ENCODE data around the gene BRIX1.

Gene BRIX1, protein sequence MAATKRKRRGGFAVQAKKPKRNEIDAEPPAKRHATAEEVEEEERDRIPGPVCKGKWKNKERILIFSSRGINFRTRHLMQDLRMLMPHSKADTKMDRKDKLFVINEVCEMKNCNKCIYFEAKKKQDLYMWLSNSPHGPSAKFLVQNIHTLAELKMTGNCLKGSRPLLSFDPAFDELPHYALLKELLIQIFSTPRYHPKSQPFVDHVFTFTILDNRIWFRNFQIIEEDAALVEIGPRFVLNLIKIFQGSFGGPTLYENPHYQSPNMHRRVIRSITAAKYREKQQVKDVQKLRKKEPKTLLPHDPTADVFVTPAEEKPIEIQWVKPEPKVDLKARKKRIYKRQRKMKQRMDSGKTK

DNA sequence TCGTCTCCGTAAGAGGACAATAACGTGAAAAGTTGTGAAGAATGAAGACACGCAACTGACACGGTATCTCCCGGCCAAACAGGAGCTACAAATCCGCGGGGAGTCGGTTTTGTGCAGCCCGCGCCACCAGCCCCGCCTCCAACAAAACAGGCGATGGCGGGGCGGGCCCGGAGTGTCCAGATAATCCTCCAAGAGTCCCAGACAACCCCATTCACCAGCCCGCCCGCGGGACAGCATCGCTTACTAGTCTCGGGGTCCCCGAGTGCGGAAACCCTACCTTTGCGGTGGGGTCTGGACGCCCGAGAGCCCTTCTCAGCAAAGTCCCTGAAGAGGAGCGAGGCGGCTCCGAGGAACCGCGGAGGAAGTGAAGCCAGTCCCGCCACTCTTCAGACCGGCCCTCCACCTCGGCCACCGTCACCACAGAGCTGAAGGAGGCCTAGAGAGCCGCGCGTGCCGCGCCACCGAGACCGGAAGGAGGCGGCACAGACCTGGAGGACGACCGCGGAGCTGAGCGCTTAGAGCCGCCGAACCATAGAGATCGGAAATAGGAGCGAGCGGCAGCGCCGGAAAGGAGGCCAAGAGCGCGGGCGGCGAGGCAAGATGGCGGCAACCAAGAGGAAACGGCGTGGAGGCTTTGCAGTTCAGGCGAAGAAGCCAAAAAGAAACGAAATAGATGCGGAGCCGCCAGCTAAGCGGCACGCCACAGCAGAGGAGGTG is at the start of gene BRIX1, which contains the start of gene RAD1:
Gene BRIX1 (plus strand): TSS at position 573 of the 717 bp plus-strand sequence. CDS start 28 bp downstream, at position 601.
Gene RAD1 (minus strand): TSS at position 366 of the 717 bp plus-strand sequence. CDS start 612 bp downstream, outside the sequence.
- peak; percentile 96 for DNase-seq

DNA sequence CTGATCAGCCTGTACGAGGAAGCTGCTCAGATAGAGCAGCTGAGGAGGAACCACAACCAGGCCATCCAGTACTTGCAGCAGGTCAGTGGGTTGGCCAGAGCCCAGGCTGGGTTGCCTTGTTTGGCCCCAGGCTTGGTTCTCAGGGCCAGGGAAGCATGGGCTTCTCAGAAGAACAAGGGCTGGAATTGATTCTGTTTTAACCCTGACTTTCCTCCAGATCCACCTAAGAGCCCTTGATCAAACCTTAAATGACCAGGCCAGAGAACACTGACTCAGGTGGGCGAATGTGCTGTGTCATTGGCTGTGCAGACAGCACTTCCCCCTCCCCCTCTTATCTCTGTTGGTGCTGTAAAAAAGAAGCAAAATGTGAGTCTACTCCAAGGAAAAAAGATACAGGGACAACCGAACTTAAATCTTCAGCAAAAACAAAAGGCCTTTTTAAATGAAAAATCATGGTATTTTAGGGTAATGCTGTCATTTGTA is 48.5 kb upstream of the BRIX1 start:
- DNase-seq = no peak

DNA sequence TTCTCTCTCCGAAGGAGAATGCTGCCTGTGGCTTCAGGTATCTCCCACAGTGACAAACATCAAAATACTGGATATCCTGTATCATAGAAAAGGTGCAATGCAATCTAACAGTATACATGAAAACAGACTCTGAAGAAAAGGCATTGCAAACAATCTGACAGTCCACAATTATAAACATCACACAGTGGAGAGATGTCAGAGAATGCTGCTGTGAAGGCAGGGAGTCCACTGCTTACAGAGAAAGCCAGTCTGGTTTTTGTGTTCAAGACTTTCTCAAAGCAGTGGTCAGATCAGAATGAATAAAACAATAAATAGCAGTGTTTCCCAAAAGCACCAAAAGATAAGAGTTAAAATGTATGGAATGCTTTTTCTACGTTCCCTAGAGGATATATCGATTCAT is 47.9 kb upstream of the BRIX1 start:
- DNase-seq = no peak

DNA sequence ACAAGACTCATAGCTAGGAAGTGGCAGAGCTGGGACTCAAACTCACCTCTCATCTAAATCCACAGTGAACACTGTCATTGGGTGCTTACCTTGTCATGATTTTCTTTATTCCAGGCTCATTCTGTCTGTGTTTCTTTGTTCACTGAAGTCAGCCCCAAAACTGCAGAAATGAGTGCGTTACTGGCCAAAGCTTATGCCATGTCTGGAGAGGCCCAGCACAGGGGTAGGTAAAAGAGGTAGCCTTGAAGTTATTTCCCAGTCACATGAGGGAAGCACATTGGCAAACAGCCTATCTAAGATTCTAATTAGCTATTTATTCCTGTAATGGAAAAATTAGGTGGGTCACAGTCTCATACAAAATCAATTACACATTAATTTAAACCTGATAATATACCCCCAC is 46.7 kb upstream of the BRIX1 start:
- DNase-seq = no peak

DNA sequence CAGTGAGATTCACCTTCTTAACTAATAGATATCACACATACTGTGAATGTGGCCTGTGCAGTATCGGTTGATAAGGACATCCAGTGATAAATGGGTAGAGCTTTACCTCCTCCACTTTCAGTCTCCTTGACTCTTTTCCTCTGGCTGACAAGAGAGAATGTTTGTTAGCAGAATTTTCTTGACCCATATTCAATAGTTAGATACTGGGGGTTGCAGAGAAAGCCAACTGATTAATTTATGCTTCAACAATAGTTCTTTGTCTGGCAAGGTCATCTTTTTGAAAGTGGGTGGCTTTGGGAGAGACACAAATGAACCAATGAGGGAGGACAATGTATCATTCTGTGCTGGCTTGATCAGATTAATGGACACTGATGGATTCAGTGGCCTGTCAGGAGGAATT is 46.3 kb upstream of the BRIX1 start:
- DNase-seq = no peak

DNA sequence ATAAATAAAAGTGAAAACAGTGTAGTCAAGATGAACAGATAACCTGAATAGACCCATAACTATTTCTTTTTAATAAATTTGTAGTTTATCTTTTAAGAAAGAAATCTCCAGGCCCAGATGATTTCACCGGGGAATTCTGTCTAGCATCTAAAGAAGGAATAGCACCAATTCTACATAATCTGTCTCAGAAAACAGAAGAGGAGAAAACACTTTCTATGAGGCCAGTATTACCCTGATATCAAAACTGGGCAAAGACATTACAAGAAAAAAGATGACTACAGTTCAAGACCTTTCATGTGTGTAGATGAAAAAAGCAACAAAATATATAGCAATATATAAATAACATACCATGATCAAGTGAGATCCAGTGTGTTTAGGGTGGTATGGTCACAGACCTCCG is 45.1 kb upstream of the BRIX1 start:
- no peak for DNase-seq

DNA sequence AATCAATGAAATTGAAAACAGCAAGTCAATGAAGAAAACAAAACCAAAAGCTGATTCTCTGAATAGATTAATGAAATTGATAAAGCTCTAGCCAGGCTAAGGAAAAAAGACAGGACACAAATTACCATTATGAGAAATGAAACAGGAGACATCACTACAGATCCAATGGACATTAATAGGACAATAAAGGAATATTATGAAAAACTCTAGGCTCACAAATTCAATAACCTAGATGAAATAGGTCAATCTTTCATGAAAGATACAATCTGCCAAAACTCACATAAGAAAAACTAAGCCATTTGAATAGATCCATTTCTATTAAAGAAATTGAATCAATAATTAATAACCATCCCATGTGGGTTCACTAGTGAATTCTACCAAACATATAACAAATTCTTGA is 39.2 kb upstream of the BRIX1 start:
- no peak for DNase-seq

DNA sequence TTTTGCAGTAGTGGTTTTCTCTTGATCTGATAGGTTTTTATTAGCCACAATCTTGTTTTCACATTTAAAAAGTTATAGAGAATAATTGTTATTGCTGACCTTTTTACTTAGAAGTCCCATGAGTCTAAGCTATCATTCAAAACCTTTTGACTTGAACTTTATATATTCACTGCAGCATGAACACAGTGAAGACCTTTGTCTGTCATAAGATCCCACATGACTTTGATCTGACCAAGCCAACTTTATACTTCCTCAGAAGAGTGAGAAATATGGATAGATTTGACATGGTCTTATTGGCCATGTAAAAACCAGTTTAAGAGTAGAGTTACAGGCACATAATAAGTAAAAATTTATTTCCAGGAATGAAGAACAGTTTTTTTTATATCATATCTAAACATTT is 34.3 kb upstream of the BRIX1 start:
- no peak for DNase-seq

DNA sequence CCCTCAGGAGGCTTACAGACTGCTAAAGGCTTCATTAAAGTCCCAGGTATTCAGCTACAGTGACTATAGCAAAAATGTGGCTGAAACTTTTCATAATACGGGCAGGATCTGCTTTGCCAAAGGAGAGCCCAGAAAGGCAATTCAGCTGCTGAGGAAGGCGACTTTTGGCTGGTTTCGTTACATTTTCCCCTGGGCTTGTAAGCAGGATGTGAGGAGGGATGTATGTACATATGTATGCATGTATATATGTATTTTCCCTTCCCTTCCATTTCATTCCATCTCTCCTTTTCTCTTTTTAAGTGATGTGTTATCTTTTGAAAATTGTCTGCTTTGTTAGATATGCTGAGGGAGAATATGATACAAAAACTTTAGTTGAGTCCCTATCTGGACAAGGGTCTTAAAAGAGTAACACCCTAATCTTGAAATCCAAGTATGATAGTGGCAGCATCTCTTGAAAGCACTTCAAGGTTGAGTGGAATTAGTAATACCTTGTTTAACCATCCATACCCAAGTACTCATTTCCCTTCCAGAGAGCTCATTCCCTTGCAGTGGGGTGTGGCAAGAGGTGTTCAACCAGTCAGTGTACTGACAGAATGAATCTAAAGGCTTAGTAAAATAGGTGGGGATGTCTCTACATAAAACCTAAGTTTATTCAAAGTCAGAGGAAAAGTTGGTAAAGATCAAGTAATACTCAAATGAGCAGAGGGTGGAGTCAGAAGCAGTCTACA is 29.0 kb upstream of the BRIX1 start:
- no peak for DNase-seq

DNA sequence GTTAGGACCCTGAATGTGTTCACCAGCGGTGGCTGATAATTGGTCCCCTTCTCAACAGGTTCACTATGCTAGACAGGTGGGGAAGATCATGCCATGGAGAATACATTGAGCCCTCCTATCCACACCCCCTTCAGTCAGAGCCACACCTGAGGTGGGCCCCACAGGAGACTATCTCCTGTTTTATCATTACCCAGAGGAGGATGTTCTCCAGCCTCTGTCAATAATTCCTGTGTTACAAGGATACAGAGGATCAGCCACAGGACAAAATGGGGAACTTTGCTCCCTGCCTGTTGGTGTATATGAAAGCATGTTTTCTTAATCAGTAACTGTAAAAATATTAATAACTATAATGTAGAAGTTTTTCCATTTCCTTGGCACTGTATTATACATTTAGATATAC is 26.1 kb upstream of the BRIX1 start:
- no peak for DNase-seq

DNA sequence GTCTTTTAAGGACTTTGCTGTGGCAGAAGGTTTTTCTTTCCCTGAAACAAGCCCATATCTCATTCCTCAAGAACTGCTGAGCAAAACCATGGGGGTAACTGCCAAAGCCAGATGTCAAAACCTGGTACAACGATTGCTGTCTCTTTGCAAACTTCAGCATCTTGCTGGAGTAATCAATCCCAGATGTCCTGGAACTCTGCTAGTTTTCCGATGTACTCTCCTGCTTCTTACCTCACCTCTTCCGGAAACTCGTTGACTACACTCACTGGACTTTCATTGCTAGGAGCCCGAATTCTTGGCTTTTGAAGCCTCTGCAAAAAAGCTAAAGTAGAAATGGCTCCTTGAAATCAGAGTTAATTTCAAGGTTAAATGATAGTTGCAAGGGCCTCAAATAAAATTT is 23.5 kb upstream of the BRIX1 start:
- DNase-seq = no peak

DNA sequence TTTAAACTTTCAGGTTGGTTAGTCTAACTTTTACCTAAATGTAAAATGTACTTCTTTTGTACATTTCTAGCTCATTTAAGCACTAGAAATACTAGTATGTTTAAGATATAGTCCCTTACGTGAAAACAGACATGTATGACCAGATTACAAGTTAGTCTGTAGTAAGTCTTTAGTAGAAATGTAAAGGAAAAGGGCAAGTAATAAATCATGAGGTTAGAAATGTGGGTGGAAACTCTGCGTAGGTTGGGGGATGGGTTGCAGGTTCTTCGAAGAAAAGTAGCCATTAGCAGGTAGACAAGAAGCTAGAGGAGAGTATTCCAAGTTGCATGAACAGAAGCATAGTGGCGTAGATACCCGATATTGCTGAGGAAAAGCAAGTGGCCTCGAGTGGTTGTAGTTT is 23.1 kb upstream of the BRIX1 start:
- no peak for DNase-seq

DNA sequence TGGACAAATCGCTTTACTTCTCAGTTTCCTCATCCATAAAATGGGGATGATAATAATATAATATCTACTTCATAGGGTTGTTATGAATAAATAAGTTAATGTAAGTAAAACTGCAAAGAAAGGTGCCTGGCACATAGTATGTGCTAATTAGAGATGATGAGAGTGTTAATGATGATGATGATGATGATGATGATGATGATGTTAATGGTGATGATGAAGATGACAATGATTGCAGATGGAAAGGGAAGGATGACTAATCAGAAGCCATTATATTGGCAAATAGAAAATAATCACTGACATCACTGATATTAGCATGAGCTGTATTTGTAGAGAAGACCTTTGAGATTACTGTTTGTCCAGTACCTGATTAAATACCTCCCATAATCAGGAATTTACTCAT is 20.8 kb upstream of the BRIX1 start:
- no peak for DNase-seq

DNA sequence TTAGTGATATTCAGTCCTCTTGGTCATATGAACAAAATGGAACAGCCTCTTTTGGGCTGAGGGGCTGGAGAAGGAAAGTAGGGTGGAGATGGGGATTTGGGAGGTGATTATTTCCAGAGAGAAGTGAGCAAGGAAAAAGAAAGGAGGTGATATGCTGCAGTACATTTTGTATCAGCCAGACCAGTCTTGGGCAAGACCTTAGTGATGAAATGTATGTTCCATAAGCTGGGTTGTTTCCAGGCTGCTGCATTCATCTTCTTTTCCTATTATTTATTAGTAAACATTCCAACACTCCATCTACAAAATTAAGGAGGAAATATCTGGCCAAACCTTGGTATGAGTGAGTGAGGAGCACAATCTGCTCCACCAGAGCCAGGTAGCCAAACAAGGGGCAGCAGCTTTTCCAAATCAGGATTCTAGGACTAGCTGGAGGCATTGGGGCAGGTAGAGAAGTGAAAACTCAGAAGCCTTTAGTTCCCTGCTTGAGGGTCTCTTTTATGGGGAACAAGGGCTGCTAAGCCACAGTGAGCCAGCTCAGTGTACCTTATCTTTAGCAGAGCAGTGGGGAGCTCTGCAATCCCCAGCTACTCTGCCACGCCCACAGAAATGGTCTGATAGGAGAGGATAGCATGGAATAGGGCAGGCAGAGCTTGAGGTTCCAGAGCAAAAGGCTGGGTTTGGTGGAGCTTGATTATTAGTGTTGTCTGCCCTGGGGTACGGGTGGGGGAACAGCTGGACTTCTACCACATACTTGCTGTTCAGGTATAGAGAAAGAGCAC is 19.7 kb upstream of the BRIX1 start:
- no peak for DNase-seq

DNA sequence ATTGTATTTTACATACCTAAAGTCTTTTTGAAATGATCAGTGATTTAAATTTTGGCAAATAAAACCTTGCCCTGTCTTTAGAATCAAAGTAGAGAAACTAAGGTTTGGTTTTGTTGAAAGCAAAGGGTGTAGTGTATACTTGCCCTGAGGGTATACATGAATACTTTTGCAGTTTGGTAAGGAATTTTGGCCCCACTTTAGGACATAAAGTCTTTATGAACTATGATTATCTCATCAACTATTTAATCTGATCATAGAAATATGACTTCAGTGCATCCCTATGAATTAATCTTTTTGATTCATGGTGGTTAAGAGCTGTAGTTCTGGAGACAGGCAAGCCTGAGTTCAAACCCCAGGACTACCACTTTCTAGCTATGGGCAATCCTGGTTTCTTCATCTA is 17.9 kb upstream of the BRIX1 start:
- DNase-seq = no peak

DNA sequence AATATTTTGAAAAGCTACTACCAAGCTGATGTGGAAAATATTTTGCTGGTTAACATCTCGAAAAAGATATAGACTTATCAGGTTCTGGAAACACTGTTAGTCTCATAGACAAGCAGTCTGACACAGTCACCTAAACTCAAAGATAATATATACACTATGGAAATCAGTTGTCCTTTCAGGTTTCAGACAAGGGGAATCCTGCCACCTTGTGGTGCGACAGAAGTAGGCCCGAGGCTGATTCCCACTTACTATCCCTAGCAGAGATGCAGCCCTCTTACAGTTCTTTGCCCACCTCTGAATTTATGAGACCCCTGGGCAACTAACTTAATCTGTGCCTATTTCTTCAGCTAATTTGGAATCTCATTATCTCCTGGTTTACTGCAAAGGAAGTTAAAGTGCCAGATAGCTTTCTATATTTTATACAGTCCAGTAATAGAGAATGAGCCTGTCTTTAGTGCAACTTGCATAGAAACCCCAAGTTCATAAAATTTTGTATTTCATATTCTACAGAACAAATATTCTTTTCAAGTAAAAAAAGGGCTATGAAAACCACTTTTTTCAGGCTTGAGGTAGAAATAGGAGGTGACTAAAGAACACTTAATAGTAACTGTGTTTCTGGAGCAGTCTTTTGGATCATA is 17.1 kb upstream of the BRIX1 start:
- DNase-seq = peak; percentile 71

DNA sequence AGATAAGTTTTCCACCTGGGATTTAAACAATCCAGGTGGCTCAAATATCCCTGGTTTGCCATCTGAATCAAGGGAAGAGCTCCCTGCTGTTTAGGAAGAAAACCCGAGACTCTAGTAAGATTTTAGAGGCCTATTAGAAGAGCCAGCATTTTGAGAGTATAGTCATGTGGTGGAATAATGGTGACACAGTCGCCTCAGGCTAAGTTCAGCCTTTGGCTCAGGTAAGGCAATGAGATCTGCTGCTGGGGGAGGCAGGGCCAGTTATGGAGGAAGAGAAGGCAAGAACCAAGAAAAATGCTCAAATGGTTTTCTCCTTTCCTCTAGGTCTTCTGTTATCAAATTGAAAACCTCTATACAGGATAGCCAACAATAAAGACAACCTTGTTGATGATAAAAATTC is 16.4 kb upstream of the BRIX1 start:
- DNase-seq = no peak

DNA sequence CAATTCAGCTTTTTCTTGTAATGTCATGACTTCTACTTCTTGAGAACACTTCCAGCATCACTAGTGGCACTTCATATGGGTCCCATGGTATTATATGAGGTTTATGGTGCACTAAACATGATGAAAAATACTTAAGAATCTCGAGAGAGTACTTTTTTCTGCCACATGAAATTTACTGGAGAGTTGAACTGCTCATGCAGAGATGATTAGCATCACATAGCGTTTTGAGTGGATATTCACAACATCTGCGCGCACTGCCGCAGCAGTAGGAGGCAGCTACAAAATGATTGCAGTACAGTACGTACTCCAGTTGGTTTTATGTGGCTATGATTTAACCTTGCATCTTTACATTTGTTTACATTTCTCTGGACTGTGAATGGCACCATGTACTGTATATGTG is 14.9 kb upstream of the BRIX1 start:
- no peak for DNase-seq

DNA sequence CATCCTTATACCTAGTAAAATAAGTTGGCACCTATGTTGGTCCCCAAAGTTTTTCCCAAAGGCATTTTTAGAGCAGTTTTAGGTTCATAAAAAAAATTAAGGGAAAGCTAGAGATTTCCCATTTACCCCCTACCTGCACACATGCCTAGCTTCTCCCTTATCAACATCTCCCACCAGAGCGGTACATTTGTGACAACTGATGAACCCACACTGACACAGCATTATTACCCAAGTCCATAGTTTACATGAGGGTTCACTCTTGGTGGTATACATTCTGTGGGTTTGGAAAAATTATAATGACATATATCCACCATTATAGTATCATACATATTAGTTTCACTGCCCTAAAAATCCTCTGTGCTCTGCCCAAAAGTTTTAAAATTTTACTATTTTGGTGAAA is 12.3 kb upstream of the BRIX1 start:
- DNase-seq = no peak

DNA sequence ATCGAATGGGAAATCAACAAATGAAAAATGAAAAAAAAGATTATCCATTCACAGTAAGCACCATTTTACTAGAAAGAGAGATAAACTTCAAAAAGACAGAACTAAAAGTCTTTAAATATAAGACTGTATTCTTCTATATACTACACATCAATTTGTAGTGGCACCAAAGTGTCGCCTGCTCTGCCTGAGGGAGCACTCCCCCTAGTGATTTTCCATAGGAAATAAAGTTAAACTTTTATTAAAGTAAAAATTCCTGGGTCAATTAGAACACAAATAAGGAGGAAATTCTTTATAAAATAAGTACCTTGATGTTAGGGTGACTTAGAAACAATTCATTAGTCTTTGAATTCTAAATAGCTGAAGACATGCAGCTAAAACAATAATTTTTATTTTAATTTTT is 9.9 kb upstream of the BRIX1 start:
- DNase-seq = no peak

DNA sequence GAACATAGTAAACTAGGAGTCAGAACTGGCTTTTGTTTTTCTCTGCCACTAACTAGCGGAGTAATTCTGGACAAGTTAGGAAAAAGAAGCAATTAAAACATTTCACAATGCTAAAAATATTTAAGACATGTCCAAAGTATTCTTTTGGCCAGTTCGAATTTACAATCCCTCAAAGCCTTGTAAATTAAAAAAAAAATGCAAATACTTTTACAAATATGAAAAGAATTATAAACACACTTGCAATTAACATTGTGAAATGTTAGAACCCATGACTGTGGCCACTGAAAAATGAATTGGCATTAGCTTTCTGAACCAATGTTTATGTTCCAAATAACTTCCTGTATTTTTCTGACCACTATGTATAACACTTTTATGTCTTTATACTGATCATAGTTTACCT is 2.4 kb upstream of the BRIX1 start:
- no peak for DNase-seq

DNA sequence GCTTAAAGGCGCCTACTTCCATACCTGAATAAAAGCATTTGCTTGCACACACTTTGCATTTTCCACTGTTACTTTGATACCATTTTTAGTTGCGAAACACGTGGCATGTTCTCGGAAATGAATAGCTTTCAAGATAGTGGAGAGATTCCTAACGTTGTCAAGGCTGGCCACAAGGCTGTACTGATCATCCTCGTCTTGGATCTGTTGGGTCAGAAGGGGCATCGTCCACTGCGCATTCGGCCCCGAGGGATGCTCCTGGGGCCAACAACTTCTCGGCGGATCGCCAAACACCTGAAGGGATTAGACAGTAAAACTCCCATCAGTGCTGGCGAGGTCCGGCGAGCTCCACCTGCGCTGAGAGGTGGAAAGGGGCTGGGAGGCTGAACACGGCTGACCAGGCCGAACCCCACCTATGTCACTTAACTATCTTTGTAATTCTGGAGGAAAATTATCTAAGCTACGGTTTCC is 806 bp upstream of the BRIX1 start:
- peak; percentile 18 for DNase-seq
